Activated T-helper 1 cell treated with Interleukin-2 at 50 U/mL for 16 hours (primary cell): ENCODE measurements around the gene CLCA2.
"Not testable (repeated sequence)": the region's sequence is repeated elsewhere in the genome, so short reads cannot be mapped to it uniquely, and the experiment has no call there.

Experiments used
- DNase-seq: peaks from one replicate; pipeline ENCODE4 v3.0.0-alpha.2; 2020; ENCODE audit warnings: low read depth

CLCA2 gene

GRCh38 chr1:86472767-86473166 is 48.8 kb downstream of the CLCA2 start:
- DNase-seq: no peak

- DNase-seq: no peak
Observed at GRCh38 chr1:86477256-86477655, 53.3 kb downstream of the CLCA2 start.

- DNase-seq: no peak
Observed at GRCh38 chr1:86477682-86478081, 53.7 kb downstream of the CLCA2 start.

GRCh38 chr1:86478416-86479156 is 54.6 kb downstream of the CLCA2 start:
- DNase-seq: no peak

GRCh38 chr1:86481966-86482365 is 58.0 kb downstream of the CLCA2 start:
- no peak for DNase-seq

GRCh38 chr1:86487131-86487810 is 63.3 kb downstream of the CLCA2 start:
- no peak for DNase-seq

- no peak for DNase-seq
Observed at GRCh38 chr1:86487811-86488141, 63.8 kb downstream of the CLCA2 start.

- no peak for DNase-seq
Observed at GRCh38 chr1:86489242-86489878, 65.4 kb downstream of the CLCA2 start.

- DNase-seq: no peak
Observed at GRCh38 chr1:86491171-86491950, 67.4 kb downstream of the CLCA2 start.

GRCh38 chr1:86498281-86498680 is 74.3 kb downstream of the CLCA2 start:
- DNase-seq: no peak

GRCh38 chr1:86499987-86500593 is 76.1 kb downstream of the CLCA2 start:
- no peak for DNase-seq

GRCh38 chr1:86500714-86501113 is 76.7 kb downstream of the CLCA2 start:
- no peak for DNase-seq

GRCh38 chr1:86502125-86502646 is 78.2 kb downstream of the CLCA2 start:
- not testable (repeated sequence) for DNase-seq

GRCh38 chr1:86502721-86503405 is 78.9 kb downstream of the CLCA2 start:
- DNase-seq: no peak

GRCh38 chr1:86503406-86504136 is 79.6 kb downstream of the CLCA2 start:
- no peak for DNase-seq

- DNase-seq: no peak
Observed at GRCh38 chr1:86504137-86504479, 80.1 kb downstream of the CLCA2 start.

GRCh38 chr1:86504895-86505563 is 81.1 kb downstream of the CLCA2 start:
- no peak for DNase-seq

- DNase-seq: no peak
Observed at GRCh38 chr1:86505564-86505902, 81.6 kb downstream of the CLCA2 start.
